Hepatic stellate cell (primary cell): ENCODE measurements around the gene CILP.
"Not testable (repeated sequence)": the region's sequence is repeated elsewhere in the genome, so short reads cannot be mapped to it uniquely, and the experiment has no call there.

Experiments used
- DNase-seq: peaks from one replicate; pipeline ENCODE4 v3.0.0; 2011; ENCODE audit warnings: low spot score

The CILP gene

GRCh38 chr15:65192016-65192415 lies 19.3 kb downstream of the CILP start:
- peak; percentile 35 for DNase-seq

- peak; percentile 68 for DNase-seq
Observed at GRCh38 chr15:65189102-65189740, 22.1 kb downstream of the CILP start.

GRCh38 chr15:65188472-65188871 lies 22.8 kb downstream of the CILP start:
- DNase-seq, result not testable (repeated sequence)

- DNase-seq, result peak; percentile 94
Observed at GRCh38 chr15:65184868-65185717, 26.2 kb downstream of the CILP start, which contains the start of gene CLPX. Gene CLPX (minus strand): TSS chr15:65185342. CDS start chr15:65185153, 189 bp downstream.

- peak; percentile 57 for DNase-seq
Observed at GRCh38 chr15:65184305-65184867, 26.9 kb downstream of the CILP start.

GRCh38 chr15:65183865-65184159 lies 27.5 kb downstream of the CILP start:
- DNase-seq, result no peak

GRCh38 chr15:65182538-65182937 lies 28.7 kb downstream of the CILP start:
- no peak for DNase-seq

- not testable (repeated sequence) for DNase-seq
Observed at GRCh38 chr15:65181582-65182353, 29.5 kb downstream of the CILP start.

- no peak for DNase-seq
Observed at GRCh38 chr15:65180167-65180566, 31.1 kb downstream of the CILP start.

GRCh38 chr15:65177901-65178300 lies 33.4 kb downstream of the CILP start:
- no peak for DNase-seq

GRCh38 chr15:65176056-65176455 lies 35.2 kb downstream of the CILP start:
- no peak for DNase-seq

GRCh38 chr15:65175511-65175910 lies 35.8 kb downstream of the CILP start:
- DNase-seq, result no peak

- DNase-seq, result no peak
Observed at GRCh38 chr15:65174509-65174908, 36.8 kb downstream of the CILP start.

GRCh38 chr15:65172531-65172930 lies 38.7 kb downstream of the CILP start:
- DNase-seq, result no peak

- no peak for DNase-seq
Observed at GRCh38 chr15:65171428-65171827, 39.8 kb downstream of the CILP start.

GRCh38 chr15:65165875-65166274 lies 45.4 kb downstream of the CILP start:
- DNase-seq, result no peak

GRCh38 chr15:65164139-65164538 lies 47.1 kb downstream of the CILP start:
- DNase-seq, result no peak

GRCh38 chr15:65163041-65163440 lies 48.2 kb downstream of the CILP start:
- no peak for DNase-seq

- DNase-seq, result no peak
Observed at GRCh38 chr15:65156692-65157091, 54.6 kb downstream of the CILP start.

GRCh38 chr15:65154720-65155119 lies 56.6 kb downstream of the CILP start:
- DNase-seq, result no peak

- DNase-seq, result no peak
Observed at GRCh38 chr15:65147902-65148301, 63.4 kb downstream of the CILP start.

- no peak for DNase-seq
Observed at GRCh38 chr15:65146438-65146837, 64.8 kb downstream of the CILP start.
